Activated T-cell treated with anti-CD3 and anti-CD28 coated beads, Interleukin-2, amount 50 U/mL, for 72 hours (primary cell): Measurements from ENCODE around the gene DCHS2. TPM values are rescaled to one million over a fixed set of nuclear protein-coding genes. Genes with fewer than 3 reads are reported as not detected.

Experiments used
- ATAC-seq, 2 donors: fragments of 150-1000 bp; cut with Tn5 transposase; replicated peaks in 1 of 2; 2 replicates each; pipeline ENCODE4 v1.10.0; 2021; ENCODE audit warnings: moderate library complexity in 2 of 2, mild to moderate bottlenecking in 1 of 2
- DNase-seq, 2 donors: peaks; one replicate each; pipeline ENCODE4 v3.0.0; 2021 to 2022; ENCODE audit warnings: mixed read lengths in 1 of 2
- H3K27ac Mint-ChIP-seq: one replicate; pipeline ENCODE4 v1.8.0; 2022; ENCODE audit warnings: mild to moderate bottlenecking, moderate library complexity, mixed read lengths
- H3K27me3 Mint-ChIP-seq: one replicate; pipeline ENCODE4 v1.8.0; 2022; ENCODE audit warnings: low read depth, mixed read lengths
- H3K36me3 Mint-ChIP-seq, 2 donors: one replicate each; pipeline ENCODE4 v1.8.0; 2022; ENCODE audit warnings: mixed read lengths in 2 of 2, mild to moderate bottlenecking in 1 of 2; ENCODE audit not compliant: insufficient read depth in 2 of 2
- H3K4me1 Mint-ChIP-seq: one replicate; pipeline ENCODE4 v1.8.0; 2022; ENCODE audit warnings: low read depth, mixed read lengths
- H3K4me3 Mint-ChIP-seq, 2 donors: one replicate each; pipeline ENCODE4 v1.8.0; 2022; ENCODE audit warnings: mild to moderate bottlenecking in 2 of 2, mixed read lengths in 2 of 2, moderate library complexity in 2 of 2
- H3K9me3 Mint-ChIP-seq, 2 donors: one replicate each; pipeline ENCODE4 v1.8.0; 2022; ENCODE audit warnings: mixed read lengths in 2 of 2
- total RNA-seq, 2 donors: library from RNA; stranded (reverse); gene quantifications; one replicate each; pipeline ENCODE4 v1.2.3, GENCODE V29; 2022

The DCHS2 gene
- total RNA-seq, 2 donors from 2014 or later: not detected

DNA sequence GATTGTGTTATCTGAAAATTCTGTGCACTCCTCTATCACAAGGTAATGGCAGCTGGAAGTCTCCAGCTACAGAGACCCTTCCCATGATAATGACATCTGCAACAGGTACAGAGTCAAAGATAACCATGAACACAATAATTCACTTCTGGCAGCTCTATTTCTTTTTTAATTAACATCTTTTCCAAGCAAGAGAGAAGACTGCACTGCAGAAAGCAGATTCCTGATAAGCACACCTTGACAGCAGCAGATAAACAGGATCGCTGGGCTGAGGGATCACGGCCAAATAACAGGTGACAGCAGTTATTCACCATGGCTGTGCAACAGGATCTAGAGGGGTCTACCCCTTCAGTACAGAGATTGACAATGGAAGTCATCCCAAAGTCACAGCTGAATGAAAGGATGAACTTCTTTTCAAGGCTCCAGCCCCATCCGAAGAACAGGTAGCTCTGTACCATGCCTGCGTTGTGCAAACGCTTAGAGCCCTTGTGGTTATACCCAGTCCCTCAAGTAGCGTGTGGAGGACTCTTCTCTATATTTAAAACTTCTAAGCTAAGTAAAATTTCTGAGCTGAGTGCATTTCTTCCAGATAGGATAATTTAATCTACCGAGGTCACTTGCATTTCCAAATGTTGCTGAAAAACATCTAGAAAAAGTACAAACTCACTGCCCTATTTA, 66.7 kb downstream of the DCHS2 start:
- H3K27me3 Mint-ChIP-seq: peaks cover 38% of the 10 kb centered on the region
- no peak overlapping the region for H3K4me3 Mint-ChIP-seq
- H3K9me3 Mint-ChIP-seq: no peaks in the 10 kb centered on the region
- ATAC-seq: no peak
- no peaks in the 10 kb centered on the region for H3K36me3 Mint-ChIP-seq
- no peaks in the 10 kb centered on the region for H3K4me1 Mint-ChIP-seq
- H3K27ac Mint-ChIP-seq: no peak overlapping the region
- no peak for DNase-seq

DNA sequence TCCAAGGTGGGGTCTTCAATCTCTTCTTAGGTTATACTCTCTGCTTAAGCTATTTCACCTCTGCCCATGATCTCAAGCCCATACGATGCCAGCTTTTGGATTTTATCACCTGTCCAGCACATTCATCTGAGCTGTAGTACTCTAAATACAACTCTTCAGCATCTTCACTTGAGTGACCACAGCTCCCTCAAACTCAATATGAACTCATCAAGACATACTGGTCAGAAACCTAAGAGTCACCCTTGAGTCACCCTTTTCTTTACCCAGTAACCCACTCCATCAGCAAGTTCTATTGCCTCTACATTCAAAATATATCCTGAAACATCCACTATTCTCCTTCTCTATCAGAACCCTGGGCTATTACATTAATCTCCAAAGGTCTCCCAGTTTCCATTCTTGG, 69.4 kb downstream of the DCHS2 start:
- Mint-ChIP-seq H3K4me3 (no peak overlapping the region), H3K27me3 (peaks cover 38% of the 10 kb centered on the region), H3K9me3 (no peaks in the 10 kb centered on the region), H3K36me3 (no peaks in the 10 kb centered on the region), H3K27ac (no peak overlapping the region), H3K4me1 (no peaks in the 10 kb centered on the region)
- no peak for DNase-seq
- no peak for ATAC-seq

DNA sequence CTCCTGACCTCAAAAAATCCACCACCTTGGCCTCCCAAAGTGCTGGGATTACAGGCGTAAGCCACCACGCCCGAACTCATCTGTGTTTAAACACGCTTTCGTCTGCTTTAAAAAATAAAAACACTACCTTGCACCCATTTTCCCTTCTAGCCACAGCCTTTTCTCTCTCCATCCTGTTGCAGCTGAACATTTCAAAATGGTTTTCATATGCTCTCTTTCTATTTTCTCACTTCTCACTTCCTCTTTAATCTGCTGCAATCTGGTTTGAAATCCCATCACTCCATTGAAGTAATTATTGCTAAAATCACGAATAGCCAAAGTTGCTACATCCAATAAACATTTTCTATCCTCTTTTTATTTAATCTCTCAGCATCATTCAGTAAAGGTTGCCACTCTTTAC, 70.0 kb downstream of the DCHS2 start:
- no peak for ATAC-seq
- no peak overlapping the region for H3K4me3 Mint-ChIP-seq
- DNase-seq: no peak
- H3K9me3 Mint-ChIP-seq: no peaks in the 10 kb centered on the region
- no peaks in the 10 kb centered on the region for H3K36me3 Mint-ChIP-seq
- H3K27me3 Mint-ChIP-seq: peaks cover 44% of the 10 kb centered on the region
- peaks cover 4% of the 10 kb centered on the region for H3K4me1 Mint-ChIP-seq
- no peak overlapping the region for H3K27ac Mint-ChIP-seq

DNA sequence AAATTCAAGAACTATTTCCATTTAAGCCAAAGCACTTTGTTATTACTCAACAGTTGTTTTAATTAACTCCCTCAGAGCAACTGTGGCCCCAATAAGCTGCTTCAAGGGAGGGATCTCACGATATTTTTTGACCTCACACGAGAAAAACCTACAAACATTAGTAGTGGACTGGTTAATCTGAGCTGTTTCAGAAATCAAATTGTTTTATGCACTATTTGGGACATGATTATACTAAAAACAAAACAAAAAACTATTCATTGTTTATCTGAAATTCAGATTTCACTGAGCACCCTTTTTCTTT, 74.3 kb downstream of the DCHS2 start:
- Mint-ChIP-seq H3K27ac (no peak overlapping the region), H3K4me1 (peaks cover 11% of the 10 kb centered on the region), H3K4me3 (peak overlapping the region; percentile 46 to 83), H3K27me3 (peaks cover 49% of the 10 kb centered on the region), H3K9me3 (no peaks in the 10 kb centered on the region), H3K36me3 (no peaks in the 10 kb centered on the region)
- ATAC-seq: no peak
- DNase-seq: no peak

DNA sequence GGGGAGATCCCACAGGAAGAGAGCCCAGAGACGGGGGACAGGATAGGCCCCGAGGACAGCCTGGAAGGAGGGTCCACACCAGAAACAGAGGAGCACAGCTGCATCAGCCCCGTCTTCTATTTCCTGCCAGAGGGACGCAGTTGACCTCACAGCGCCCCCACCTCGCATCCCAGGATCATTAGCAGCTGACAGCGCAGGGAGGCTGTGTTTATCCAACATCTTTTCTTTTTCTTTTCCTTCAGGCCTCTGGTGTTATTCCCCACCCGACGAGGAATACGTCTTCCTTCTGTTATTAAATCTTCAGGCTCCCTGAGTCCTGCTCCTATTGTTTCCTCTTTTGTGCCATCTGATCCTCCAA, 75.4 kb downstream of the DCHS2 start:
- H3K4me3 Mint-ChIP-seq: peak overlapping the region; percentile 82 to 83
- DNase-seq (peak in 1 of 2 donors; percentile 3), ATAC-seq (no peak)
- H3K9me3 Mint-ChIP-seq: no peaks in the 10 kb centered on the region
- H3K27ac Mint-ChIP-seq: no peak overlapping the region
- H3K36me3 Mint-ChIP-seq: no peaks in the 10 kb centered on the region
- peaks cover 11% of the 10 kb centered on the region for H3K4me1 Mint-ChIP-seq
- H3K27me3 Mint-ChIP-seq: peaks cover 52% of the 10 kb centered on the region

DNA sequence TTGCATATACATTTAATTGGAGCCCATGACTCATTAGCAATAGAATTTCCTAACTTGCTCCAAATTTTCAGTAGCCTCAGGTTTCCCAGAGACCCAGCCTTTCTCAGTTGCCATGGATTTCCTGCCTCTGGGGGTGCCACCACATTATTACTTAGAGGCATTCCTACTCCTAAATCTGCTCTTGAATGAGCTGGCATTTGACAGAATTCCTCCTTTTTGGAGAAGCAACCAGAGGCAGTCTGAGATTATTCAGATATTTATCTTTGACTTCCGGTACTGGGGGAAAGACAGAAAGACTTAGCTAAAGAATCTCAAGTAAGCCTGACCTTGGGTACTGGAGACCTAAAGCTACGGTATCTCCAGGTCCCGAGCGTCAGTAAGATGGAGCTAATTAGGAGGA, 76.3 kb downstream of the DCHS2 start:
- Mint-ChIP-seq H3K27me3 (peaks cover 54% of the 10 kb centered on the region), H3K27ac (no peak overlapping the region), H3K4me1 (peaks cover 11% of the 10 kb centered on the region), H3K36me3 (no peaks in the 10 kb centered on the region), H3K9me3 (peaks cover 0 to 4% of the 10 kb centered on the region in 2 donors), H3K4me3 (peak overlapping the region in 1 of 2 donors; percentile 44)
- ATAC-seq: no peak
- DNase-seq: no peak

DNA sequence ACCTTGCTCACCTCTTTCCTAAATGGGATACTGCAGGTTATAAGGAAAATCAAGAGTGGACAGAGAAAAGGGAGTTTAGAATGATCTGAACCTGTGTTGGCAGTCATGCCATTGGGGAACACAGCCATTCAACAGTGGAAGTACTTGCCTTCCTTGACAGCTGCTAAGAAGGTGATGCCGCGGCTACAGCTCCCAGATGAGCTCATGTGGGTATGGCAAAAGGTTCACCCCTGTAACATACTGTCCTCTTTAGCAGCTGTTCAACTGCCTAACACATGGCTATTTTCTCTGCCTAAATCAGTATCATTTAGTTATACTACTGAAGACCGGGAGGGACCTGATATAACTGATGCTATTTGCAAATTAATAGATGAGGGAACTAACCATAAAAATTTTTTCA, 76.8 kb downstream of the DCHS2 start:
- peaks cover 49% of the 10 kb centered on the region for H3K27me3 Mint-ChIP-seq
- H3K9me3 Mint-ChIP-seq: peaks cover 0 to 4% of the 10 kb centered on the region in 2 donors
- no peak overlapping the region for H3K4me3 Mint-ChIP-seq
- no peak for DNase-seq
- peaks cover 11% of the 10 kb centered on the region for H3K4me1 Mint-ChIP-seq
- H3K36me3 Mint-ChIP-seq: no peaks in the 10 kb centered on the region
- H3K27ac Mint-ChIP-seq: no peak overlapping the region
- no peak for ATAC-seq

DNA sequence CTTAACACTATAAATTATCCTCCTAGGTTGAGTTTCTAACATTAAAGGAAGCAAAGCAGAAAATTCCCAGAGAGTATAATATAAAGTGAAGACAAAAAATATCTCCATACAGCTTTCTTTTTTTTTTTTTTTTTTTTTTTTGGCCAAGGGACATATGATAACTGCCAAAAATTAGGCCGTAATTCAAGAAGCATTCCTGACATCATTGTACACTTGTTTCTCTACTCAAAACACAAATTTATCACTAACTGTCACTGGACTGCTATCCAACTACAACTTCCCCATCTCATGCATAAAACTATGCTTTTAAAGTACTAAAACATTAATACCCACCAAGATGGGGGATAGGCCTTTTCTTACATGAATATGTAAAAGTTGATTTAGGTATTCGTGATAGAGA, 77.2 kb downstream of the DCHS2 start:
- H3K4me1 Mint-ChIP-seq: peaks cover 11% of the 10 kb centered on the region
- peaks cover 0 to 4% of the 10 kb centered on the region in 2 donors for H3K9me3 Mint-ChIP-seq
- peaks cover 45% of the 10 kb centered on the region for H3K27me3 Mint-ChIP-seq
- DNase-seq: no peak
- no peaks in the 10 kb centered on the region for H3K36me3 Mint-ChIP-seq
- H3K4me3 Mint-ChIP-seq: no peak overlapping the region
- ATAC-seq: no peak
- no peak overlapping the region for H3K27ac Mint-ChIP-seq

DNA sequence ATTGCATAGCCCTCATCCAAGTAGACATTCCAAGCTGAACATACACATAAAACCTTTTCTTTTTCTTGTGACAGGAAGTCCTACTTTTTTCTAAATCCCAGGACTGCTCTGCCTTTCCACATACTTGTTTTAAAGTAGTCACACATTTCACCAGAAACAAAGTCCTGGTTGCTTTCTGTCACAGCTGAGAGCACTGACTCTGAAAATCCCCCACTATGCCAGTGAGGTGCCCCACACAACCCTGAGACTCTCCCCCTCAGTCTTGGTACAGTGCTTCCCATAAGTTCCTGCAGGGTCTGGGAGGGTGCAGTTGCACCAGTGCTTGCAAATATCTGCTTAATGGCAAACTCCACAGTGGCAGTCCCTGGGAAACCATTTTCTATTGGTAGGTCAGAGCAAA, 84.2 kb downstream of the DCHS2 start:
- H3K9me3 Mint-ChIP-seq: peaks cover 0 to 4% of the 10 kb centered on the region in 2 donors
- peaks cover 12% of the 10 kb centered on the region for H3K27me3 Mint-ChIP-seq
- H3K27ac Mint-ChIP-seq: no peak overlapping the region
- H3K4me3 Mint-ChIP-seq: no peak overlapping the region
- no peaks in the 10 kb centered on the region for H3K36me3 Mint-ChIP-seq
- H3K4me1 Mint-ChIP-seq: no peaks in the 10 kb centered on the region
- DNase-seq: no peak
- no peak for ATAC-seq

DNA sequence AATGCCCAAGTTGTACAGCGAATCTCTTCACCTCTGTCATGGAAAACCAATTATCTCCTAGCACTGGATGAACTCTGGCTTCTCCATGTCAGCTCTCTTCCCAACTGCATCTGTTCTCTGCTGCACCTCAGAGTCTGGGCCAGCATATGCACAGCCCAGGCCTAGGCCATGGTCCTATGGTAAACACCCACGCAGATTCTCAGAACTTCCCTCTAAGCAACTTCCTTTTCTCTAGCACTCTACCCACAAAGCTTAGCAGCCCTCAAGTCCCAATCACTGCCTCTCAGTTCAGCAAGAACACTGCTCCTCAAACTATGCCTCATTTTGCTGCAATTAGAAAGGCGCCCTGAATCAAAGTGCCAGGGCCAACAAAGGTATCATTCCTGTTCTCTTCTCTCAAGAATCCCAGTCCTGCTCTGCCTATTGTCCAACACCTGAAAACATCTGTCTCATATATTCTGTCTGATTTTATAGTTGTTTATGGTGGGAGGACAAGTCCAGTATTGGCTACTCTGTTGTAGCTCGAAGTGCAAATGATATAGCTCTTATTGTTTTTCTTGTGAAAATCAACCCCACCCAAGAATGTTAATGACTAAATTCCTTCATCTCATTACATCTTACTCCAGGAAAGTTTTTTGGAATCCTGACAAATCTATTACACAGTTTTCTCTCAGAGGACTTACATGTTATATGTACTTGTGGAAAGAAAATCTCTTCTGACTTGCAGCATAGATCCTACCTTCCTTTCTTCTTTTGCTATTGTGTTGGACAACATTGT, 85.4 kb downstream of the DCHS2 start:
- ATAC-seq: no peak
- H3K4me3 Mint-ChIP-seq: no peak overlapping the region
- peaks cover 0 to 4% of the 10 kb centered on the region in 2 donors for H3K9me3 Mint-ChIP-seq
- H3K4me1 Mint-ChIP-seq: no peaks in the 10 kb centered on the region
- no peak for DNase-seq
- peaks cover 7% of the 10 kb centered on the region for H3K27me3 Mint-ChIP-seq
- H3K27ac Mint-ChIP-seq: no peak overlapping the region
- no peaks in the 10 kb centered on the region for H3K36me3 Mint-ChIP-seq

DNA sequence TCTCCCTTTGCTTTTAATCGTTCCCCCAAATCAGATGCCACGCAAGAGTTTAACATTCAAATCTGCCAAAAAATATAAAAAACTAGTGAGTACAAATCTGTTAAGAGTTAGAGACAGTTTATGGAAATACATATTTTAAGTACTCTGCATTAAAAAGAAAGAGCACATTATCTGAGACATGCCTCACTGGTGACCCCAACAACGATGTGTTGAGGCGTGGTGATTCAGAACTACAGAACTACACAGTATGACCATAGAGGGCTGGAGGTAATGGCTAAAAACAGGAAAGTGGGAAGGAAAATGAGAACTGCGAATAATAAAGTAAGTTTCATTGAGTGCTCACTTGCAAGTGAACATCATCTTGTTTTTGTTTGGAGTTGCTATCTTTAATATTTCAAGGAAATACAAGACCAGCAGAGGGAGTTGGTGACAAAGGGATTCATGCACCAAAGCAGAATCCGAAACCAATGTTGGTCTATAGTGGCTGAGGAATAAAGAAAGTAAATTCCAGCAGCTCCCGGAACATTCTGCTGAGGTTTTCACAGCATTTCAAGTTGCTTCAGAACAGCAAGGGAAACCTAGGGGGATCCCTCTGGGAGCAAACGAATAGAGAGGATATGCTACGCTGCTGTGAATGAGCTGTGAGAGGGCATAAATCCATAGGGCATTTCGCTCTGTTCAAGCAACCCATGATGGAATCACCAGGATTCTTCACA, 92.2 kb downstream of the DCHS2 start:
- H3K9me3 Mint-ChIP-seq: no peaks in the 10 kb centered on the region
- ATAC-seq (no peak), DNase-seq (no peak)
- H3K27me3 Mint-ChIP-seq: no peaks in the 10 kb centered on the region
- H3K36me3 Mint-ChIP-seq: no peaks in the 10 kb centered on the region
- H3K4me3 Mint-ChIP-seq: no peak overlapping the region
- H3K4me1 Mint-ChIP-seq: no peaks in the 10 kb centered on the region
- H3K27ac Mint-ChIP-seq: no peak overlapping the region

DNA sequence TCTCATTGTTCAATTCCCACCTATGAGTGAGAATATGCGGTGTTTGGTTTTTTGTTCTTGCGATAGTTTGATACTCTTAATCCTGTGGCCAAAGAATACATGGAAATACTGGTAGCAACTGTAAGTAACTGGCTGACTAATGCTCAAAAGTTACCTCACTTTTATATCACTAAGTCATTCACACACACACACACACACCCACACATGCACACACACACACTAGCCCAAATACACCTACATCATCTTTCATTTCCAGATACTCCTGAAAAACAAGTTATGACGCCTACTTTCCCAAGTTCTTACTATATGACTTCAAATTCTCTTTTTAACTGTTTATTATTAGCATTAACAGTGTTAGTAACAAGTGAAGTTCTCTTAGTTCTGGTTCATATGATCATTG, 101.3 kb downstream of the DCHS2 start:
- no peaks in the 10 kb centered on the region for H3K36me3 Mint-ChIP-seq
- no peak for ATAC-seq
- H3K4me3 Mint-ChIP-seq: no peak overlapping the region

DNA sequence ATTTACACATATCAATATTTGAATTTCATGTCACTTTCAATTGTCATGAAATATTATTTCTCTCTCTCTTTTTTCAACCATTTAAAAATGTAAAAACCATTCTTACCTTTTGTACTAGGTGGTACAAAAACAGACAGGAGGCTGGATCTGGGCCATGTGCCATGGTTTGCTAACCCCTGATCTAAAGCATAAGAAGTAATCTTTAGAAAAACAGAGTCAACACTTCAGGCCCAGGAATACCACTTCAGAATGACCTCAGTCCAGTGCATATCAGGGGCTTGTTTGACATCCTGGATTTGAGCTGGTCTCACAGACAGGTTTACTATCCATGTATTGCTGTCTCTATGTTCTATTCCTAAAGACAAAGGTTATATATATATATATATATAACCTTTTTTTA, 102.5 kb downstream of the DCHS2 start:
- Mint-ChIP-seq H3K27me3 (no peaks in the 10 kb centered on the region), H3K4me3 (no peak overlapping the region), H3K9me3 (peaks cover 0 to 1% of the 10 kb centered on the region in 2 donors), H3K27ac (no peak overlapping the region), H3K4me1 (no peaks in the 10 kb centered on the region), H3K36me3 (no peaks in the 10 kb centered on the region)
- ATAC-seq (no peak), DNase-seq (no peak)

More for the DNA sequence above, 101.3 kb downstream of the DCHS2 start:
- Mint-ChIP-seq H3K27me3 (no peaks in the 10 kb centered on the region), H3K27ac (peak overlapping the region; percentile 8), H3K9me3 (no peaks in the 10 kb centered on the region), H3K4me1 (no peaks in the 10 kb centered on the region)
- DNase-seq: no peak
